GM18508 (cell line): Measurements from ENCODE around the gene CCRL2.
"Not testable (repeated sequence)": the region's sequence is repeated elsewhere in the genome, so short reads cannot be mapped to it uniquely, and the experiment has no call there.

ENCODE experiments used
- ATAC-seq: cut with Tn5 transposase; IDR thresholded peaks from one replicate; pipeline ENCODE4 v1.9.1; 2021; ENCODE audit warnings: moderate number of reproducible peaks; ENCODE audit not compliant: insufficient read depth, unreplicated experiment

CCRL2 gene

GRCh38 chr3:46401579-46401978 lies 5.5 kb upstream of the CCRL2 start:
- no peak for ATAC-seq

DNA sequence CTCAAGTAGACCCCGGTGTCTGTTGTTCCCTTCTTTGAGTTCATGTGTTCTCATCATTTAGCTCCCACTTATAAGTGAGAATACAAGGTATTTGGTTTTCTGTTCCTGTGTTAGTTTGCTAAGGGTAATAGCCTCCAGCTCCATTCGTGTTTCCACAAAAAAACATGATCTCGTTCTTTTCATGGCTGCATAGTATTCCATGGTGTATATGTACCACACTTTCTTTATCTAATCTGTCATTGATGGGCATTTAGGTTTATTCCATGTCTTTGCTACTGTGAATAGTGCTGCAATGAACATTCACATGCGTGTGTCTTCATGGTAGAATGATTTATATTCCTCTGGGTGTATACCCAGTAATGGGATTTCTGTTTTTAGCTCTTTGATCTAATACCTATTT lies 4.2 kb upstream of the CCRL2 start:
- ATAC-seq: not testable (repeated sequence)

DNA sequence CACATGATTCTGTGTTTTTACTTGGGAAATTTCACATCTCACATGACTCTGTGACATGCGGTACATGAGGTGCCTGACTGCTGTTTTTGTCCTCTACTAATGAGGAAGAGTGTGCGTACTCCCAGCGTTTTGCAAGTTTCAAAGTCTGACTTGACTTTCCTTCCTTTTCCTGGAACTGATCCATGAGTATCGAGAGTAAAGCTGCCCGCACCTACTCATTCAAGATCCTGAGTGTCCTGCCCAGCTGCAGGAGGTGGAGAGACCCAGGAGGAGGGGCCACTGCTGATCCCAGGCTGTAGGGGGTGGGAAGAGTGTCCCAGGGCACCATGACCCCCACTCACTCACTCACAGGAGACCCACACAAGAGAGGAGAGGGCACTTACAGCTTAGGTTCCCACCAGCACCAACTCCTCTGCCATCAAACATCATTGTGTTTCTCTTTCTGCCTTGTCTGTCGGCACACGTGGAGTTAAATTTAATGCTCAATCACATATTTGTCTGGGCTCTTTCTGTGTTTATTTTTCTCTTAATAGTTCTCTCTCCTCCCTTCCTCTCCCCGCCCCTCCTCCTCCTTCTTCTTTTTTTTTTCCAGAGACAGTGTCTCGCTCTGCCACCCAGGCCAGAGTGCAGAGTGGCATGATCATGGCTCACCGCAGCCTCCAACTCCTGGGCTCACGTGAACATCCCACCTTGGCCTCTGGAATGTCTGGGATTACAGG lies 1.6 kb upstream of the CCRL2 start:
- ATAC-seq: no peak

- no peak for ATAC-seq
Measured at GRCh38 chr3:46406443-46406787, 644 bp upstream of the CCRL2 start.

GRCh38 chr3:46407970-46408369 lies 911 bp downstream of the CCRL2 start:
- no peak for ATAC-seq

DNA sequence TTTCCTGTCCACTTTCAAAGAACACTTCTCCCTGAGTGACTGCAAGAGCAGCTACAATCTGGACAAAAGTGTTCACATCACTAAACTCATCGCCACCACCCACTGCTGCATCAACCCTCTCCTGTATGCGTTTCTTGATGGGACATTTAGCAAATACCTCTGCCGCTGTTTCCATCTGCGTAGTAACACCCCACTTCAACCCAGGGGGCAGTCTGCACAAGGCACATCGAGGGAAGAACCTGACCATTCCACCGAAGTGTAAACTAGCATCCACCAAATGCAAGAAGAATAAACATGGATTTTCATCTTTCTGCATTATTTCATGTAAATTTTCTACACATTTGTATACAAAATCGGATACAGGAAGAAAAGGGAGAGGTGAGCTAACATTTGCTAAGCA lies 1.8 kb downstream of the CCRL2 start:
- no peak for ATAC-seq

DNA sequence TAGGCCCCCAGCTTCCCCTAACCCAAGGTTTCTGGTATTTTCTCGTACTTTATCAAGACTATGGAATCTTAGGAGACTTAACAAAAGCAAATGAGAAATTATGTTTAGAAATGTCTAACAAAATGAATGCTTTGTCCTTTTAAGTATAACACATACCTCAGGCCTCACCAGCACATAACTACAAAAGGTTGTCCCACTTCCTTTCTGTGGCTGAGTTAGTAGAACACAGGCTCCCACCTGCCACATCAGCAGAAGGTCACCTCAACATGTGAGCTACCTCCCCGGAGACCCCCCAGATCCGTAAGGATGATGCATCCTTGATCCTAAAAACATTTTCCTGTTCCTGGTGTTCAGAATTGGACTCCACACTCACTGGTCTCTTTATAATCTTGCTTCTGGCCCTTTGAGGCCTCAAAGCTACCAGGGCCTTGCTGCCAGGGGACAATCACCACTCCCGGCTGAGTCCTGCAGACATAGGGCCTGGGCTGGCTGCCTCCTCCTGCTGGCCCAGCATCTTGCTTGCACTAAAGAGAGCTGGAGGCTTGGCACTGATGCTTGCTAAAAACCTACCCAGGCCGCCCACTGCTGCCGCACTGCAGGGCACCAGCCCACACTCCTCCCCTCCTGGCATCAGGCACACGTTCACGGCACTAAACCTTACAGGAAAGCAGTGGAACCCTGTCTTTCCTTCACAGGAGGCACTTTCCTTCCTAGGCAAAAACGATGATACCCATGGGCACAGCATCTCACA lies 2.9 kb downstream of the CCRL2 start:
- ATAC-seq: no peak

- no peak for ATAC-seq
Measured at GRCh38 chr3:46410669-46411068, 3.6 kb downstream of the CCRL2 start.

DNA sequence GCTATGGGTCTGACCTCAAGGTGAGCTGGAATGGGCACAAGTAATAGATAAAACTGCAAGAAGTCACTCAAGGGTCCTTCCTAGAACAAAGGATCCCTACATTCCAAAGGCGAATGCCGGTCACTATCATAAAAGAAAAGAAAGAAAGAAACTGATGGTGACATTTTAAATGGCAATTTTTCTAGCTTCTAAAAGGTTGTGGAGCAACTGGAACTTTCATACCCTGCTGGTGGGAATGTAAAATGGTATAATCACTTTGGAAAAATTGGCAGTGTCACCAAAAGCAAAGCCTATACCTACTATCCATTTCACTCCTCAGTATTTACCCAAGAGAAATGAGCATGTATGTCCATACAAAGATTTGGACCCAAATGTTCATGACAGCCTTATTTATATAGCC lies 4.2 kb downstream of the CCRL2 start:
- no peak for ATAC-seq

DNA sequence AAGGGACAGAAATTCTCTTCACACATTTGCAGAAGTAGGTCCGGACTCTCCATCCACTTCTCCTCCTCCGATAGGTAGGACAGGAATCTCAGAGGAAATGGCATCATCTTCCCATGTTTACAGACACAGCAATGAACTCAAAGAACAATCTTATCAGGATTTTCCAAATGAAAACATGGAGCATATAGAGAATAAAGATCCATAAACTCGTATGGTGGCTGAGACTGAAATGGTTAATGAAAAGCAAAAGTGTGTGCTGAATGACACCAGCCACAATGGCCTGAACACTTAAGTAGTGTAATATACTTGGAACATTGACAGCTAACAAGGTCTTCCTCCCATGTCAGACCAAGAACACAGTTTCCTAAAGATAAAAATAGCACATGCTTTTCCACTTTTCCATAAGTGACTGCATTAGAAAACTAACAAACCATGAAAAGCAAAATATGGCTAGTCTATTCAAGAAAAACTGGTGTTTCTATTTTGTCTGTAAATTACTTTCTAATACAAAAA lies 5.8 kb downstream of the CCRL2 start:
- ATAC-seq: no peak

GRCh38 chr3:46413951-46414350 lies 6.9 kb downstream of the CCRL2 start:
- ATAC-seq: no peak

DNA sequence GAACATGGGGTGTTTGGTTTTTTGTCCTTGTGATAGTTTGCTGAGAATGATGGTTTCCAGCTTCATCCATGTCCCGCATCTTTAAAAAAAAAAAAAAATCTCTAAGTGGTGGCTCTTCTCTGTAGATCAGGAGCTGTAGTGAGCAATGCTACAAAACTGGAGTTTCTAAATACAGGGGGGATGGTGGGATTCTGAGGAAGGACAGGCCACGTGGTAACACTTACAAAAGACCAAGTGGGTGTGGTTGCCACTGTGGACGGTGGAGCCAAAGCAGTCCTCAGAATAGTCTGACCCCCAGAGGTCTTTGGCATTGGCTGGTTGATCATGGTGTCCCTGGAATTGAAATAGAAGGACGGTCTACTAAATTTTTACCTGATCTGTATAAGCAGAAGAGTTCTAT lies 7.7 kb downstream of the CCRL2 start:
- ATAC-seq: no peak

DNA sequence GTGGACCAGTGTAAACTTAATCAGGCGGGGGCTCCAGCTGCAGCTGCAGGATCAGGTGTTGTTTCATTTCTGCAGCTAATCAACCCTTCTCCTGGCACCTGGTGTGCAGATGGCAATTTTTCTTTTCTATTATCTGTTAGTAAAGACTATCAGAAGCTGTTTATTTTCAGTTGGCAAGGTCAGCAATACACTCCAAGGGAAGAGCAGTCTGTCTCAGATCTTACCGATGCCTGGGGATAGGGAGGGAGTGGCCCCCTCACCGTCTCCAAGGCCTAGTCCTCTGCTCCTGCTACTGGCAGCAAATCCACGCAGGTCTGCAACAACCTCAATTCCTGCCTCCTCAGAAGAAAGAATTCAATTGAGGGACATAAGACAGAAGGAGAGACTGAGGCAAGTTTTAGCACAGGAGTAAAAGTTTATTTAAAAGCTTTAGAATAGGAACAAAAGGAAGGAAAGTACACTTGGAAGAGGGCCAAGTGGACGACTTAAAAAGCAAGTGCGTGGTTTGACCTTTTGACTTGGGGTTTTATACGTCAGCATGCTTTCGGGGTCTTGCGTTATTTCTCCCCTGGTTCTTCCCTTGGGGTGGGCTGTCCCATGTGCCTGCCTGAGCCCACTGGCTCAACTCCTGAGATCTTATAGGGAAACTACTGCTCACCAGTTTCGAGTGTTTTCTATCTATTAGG lies 9.2 kb downstream of the CCRL2 start:
- no peak for ATAC-seq

DNA sequence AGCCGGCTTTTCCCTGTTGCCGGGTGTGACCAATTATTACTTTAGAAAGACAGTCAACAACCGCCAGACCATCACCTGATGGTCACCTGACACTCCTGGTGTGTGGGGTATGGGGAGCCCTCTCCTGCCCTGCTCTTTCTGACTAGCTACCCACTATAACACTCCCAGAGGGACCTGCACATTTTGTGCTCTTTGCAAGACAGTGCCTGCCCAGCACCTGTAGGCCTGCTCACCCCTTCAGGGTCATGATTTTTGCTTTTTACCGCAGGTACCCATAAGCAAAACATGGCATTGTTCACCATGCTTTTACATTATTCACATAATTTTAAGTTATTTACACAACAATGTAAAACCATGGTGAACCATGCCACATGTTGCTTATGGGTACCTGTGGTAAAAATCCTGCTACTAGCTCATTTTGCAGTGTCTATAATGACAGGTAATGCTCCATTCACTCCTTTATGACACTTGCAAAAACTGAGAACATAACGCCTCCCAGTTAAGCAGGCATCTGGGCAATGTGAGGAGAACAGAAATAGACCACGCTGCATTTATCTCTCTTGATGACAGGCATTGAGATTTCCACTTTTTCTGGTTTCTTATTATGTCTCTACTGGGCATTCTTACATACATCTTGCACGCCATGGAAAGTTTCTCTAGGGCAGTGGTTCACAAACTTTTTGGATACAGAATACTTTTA lies 9.9 kb downstream of the CCRL2 start:
- no peak for ATAC-seq

DNA sequence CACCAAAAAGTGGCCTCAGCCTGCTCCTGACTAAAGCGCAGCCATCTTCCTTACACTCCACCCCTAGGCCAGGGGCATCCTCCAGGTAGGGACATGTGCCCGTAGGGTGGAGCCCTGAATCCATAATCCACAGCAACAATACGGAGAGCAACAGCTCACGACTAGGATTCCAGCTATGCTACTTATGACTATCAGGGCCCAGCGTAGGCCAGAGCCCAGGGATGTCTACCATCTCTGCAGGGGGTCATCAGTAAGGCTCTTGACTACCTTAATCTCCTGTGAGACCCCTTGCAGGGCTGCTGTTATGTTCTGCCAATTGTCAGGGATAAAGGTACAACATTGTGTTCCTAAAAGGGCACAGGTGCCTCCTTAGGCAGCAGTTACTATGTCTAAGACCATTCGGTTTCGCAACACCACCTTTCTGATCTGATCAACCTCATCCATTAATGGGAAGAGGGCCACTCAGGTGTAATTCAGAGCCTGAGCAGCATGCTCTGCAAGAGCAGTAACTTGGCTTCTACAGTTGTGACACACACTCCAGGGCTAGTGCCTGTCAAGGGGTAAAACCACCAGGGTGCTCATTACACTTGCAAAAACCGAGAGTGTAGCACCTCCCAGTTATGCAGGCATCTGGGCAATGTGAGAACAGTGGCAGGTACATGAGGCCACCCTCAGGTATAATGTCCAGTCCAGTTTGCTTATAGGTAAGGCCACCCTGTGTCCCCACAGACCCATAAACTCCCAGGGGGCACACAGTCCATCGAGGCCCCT lies 11.0 kb downstream of the CCRL2 start:
- ATAC-seq: no peak

- ATAC-seq: no peak
Measured at GRCh38 chr3:46419816-46420215, 12.8 kb downstream of the CCRL2 start.

- no peak for ATAC-seq
Measured at GRCh38 chr3:46420931-46421330, 13.9 kb downstream of the CCRL2 start.

- ATAC-seq: no peak
Measured at GRCh38 chr3:46422617-46423016, 15.6 kb downstream of the CCRL2 start.

DNA sequence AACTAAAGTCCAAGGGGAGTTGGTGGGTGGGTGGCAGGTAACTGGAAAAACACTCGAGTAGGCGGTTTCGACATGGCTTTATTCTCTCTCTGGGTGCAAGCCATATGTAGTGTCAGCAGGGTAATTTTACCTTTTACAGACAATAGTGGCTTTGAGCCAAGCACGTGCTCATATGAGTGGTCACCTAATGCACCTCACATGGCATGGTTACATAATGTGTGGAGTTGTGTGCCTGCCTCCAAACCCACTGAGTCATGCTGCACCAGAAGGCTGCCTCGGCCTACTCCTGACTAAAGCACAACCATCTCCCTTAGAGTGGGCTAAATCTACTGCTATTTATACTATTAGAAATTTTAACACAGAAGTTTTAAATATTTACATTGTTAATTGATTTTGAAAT lies 16.5 kb downstream of the CCRL2 start:
- ATAC-seq: no peak

GRCh38 chr3:46426476-46426875 lies 19.4 kb downstream of the CCRL2 start:
- not testable (repeated sequence) for ATAC-seq
